Frontal cortex (tissue), 4 donors: Measurements from ENCODE around the gene ZNF579. TPM values are rescaled to one million over a fixed set of nuclear protein-coding genes. Genes with fewer than 3 reads are reported as not detected.

ENCODE experiments used
- DNase-seq, 2 donors: peaks; one replicate each; pipeline ENCODE4 v3.0.0; 2012; ENCODE audit warnings: low spot score in 2 of 2
- FAIRE-seq: peaks from 2 replicates; lab custom pipeline; 2012; peaks lifted over from hg19 to GRCh38; lab: Jason Lieb, UNC
- total RNA-seq: library from RNA; depleted of rRNA; stranded (reverse); fragments of >200 nt; gene quantifications from one replicate; pipeline ENCODE4 v1.2.3, GENCODE V29; 2014
- donor health status: control.
- donor health status: control.
- donor health status: control.

Gene ZNF579
- total RNA-seq, 1 donor from 2014 or later, result 3.7 TPM

DNA sequence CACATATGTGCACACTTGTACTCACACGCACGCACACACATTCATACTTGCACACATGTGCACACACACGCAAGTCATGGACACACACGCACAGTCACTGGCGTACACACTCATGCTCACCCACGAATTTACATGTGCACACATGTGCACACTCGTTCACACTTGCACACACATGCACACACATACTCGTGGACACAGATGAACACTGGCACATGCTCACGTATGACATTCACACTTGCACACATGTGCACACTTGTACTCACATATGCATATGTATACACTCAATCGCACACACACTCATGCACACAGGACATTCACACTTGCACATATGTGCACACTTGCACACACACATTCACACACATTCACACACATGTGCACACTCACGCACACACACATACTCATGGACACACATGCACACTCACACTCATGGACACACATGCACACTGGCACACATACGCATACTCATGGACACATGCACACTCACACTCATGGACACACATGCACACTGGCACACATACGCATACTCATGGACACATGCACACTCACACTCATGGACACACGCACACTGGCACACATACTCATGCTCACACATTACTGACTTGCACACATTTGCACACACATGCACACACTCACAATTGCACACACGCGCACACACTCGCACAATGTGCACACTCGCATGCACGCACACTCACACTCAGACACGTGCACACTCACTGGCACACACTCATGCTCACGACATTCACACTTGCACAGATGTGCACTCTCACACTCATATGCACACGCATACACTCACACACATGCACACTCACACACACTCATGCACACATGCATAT lies 53.2 kb downstream of the ZNF579 start:
- DNase-seq (no peak), FAIRE-seq (no peak)

Other genes starting within 250 kb of the ZNF579 start
- gene KMT5C, start 241.0 kb downstream of the ZNF579 start, total RNA-seq, result 5.7 TPM
- gene COX6B2, start 226.1 kb downstream of the ZNF579 start, total RNA-seq, result under 0.01 TPM
- not detected for gene GARIN5B, start 217.6 kb downstream of the ZNF579 start, total RNA-seq
- gene IL11, start 210.4 kb downstream of the ZNF579 start, total RNA-seq, result 0.41 TPM
- gene TMEM190, start 204.0 kb downstream of the ZNF579 start, total RNA-seq, result not detected
- 0.41 TPM for gene TMEM238, start 196.6 kb downstream of the ZNF579 start, total RNA-seq
- gene RPL28, start 194.9 kb downstream of the ZNF579 start, total RNA-seq, result 112 TPM
- 28.9 TPM for gene UBE2S, start 173.1 kb downstream of the ZNF579 start, total RNA-seq
- gene SHISA7, start 137.5 kb downstream of the ZNF579 start, total RNA-seq, result 4.5 TPM
- gene ISOC2, start 119.2 kb downstream of the ZNF579 start, total RNA-seq, result 12.2 TPM
- not detected for gene C19orf85, start 116.1 kb downstream of the ZNF579 start, total RNA-seq
- gene ZNF628, start 104.2 kb downstream of the ZNF579 start, total RNA-seq, result 0.41 TPM
- gene NAT14, start 95.7 kb downstream of the ZNF579 start, total RNA-seq, result 18.8 TPM
- gene SSC5D, start 92.4 kb downstream of the ZNF579 start, total RNA-seq, result under 0.01 TPM
- gene SBK2, start 43.7 kb downstream of the ZNF579 start, total RNA-seq, result 0.41 TPM
- not detected for gene SBK3, start 35.3 kb downstream of the ZNF579 start, total RNA-seq
- 3.3 TPM for gene FIZ1, start 18.7 kb upstream of the ZNF579 start, total RNA-seq
- gene ZNF524, start 19.4 kb upstream of the ZNF579 start, total RNA-seq, result 2.9 TPM
- gene ZNF865, start 24.8 kb upstream of the ZNF579 start, total RNA-seq, result 1.2 TPM
- 4.5 TPM for gene ZNF784, start 43.7 kb upstream of the ZNF579 start, total RNA-seq
- gene ZNF580, start 60.2 kb upstream of the ZNF579 start, total RNA-seq, result 2.4 TPM
- gene ZNF581, start 62.8 kb upstream of the ZNF579 start, total RNA-seq, result 6.5 TPM
- 9.4 TPM for gene CCDC106, start 67.4 kb upstream of the ZNF579 start, total RNA-seq
- 70.1 TPM for gene U2AF2, start 74.2 kb upstream of the ZNF579 start, total RNA-seq
- 16.7 TPM for gene EPN1, start 94.4 kb upstream of the ZNF579 start, total RNA-seq
- gene NLRP9, start 157.6 kb upstream of the ZNF579 start, total RNA-seq, result not detected
- gene RFPL4A, start 178.2 kb upstream of the ZNF579 start, total RNA-seq, result not detected
- gene RFPL4AL1, start 188.3 kb upstream of the ZNF579 start, total RNA-seq, result not detected